Measurements from ENCODE around the gene HILPDA.

Gene HILPDA

GRCh38 chr7:128450409-128450808 lies 5.3 kb upstream of the HILPDA start:
- Histone ChIP-seq H3K79me2 (ENCODE audit: insufficient read depth, low read depth) (no peaks in the 10 kb centered on the region), H3K27me3 (ENCODE audit: insufficient read depth, low read depth) (no peaks in the 10 kb centered on the region; the same call in 1 of the 2 replicates), H4K20me1 (ENCODE audit: insufficient read depth) (no peaks in the 10 kb centered on the region), H3K4me2 (no peak overlapping the region), H3K4me3 (IDR thresholded peaks at IDR 0.05; ENCODE audit: insufficient read depth, low read depth, low read length) (no peak overlapping the region), H3K36me3 (ENCODE audit: insufficient read depth) (no peaks in the 10 kb centered on the region), H3K4me1 (ENCODE audit: low read depth, poor library complexity, severe bottlenecking) (peaks cover 5% of the 10 kb centered on the region), H3K27ac (no peak overlapping the region), H3K9ac (no peak overlapping the region), H2AFZ (ENCODE audit: low read depth) (no peak overlapping the region)
- TF ChIP-seq CTCF (conservative IDR thresholded peaks at IDR 0.05; ENCODE audit: low read depth, low read length) = no peak

GRCh38 chr7:128450913-128451312 lies 4.8 kb upstream of the HILPDA start:
- no peaks in the 10 kb centered on the region for H4K20me1 ChIP-seq (ENCODE audit: insufficient read depth)
- H3K36me3 ChIP-seq (ENCODE audit: insufficient read depth) = no peaks in the 10 kb centered on the region
- no peaks in the 10 kb centered on the region for H3K79me2 ChIP-seq (ENCODE audit: insufficient read depth, low read depth)
- no peak overlapping the region for H3K4me2 ChIP-seq
- no peak overlapping the region for H2AFZ ChIP-seq (ENCODE audit: low read depth)
- no peak overlapping the region for H3K9ac ChIP-seq
- no peaks in the 10 kb centered on the region; the same call in 1 of the 2 replicates for H3K27me3 ChIP-seq (ENCODE audit: insufficient read depth, low read depth)
- H3K4me1 ChIP-seq (ENCODE audit: low read depth, poor library complexity, severe bottlenecking) = peaks cover 5% of the 10 kb centered on the region
- TF ChIP-seq CTCF (conservative IDR thresholded peaks at IDR 0.05; ENCODE audit: low read depth, low read length) = no peak
- H3K27ac ChIP-seq = no peak overlapping the region
- no peak overlapping the region for H3K4me3 ChIP-seq (IDR thresholded peaks at IDR 0.05; ENCODE audit: insufficient read depth, low read depth, low read length)

GRCh38 chr7:128452552-128452951 lies 3.1 kb upstream of the HILPDA start:
- no peaks in the 10 kb centered on the region for H3K36me3 ChIP-seq (ENCODE audit: insufficient read depth)
- no peak overlapping the region for H2AFZ ChIP-seq (ENCODE audit: low read depth)

GRCh38 chr7:128453836-128454804 lies 1.6 kb upstream of the HILPDA start:
- Histone ChIP-seq H3K79me2 (ENCODE audit: insufficient read depth, low read depth) (peaks cover 17% of the 10 kb centered on the region; the same call in 1 of the 2 replicates), H3K27me3 (ENCODE audit: insufficient read depth, low read depth) (no peaks in the 10 kb centered on the region; the same call in 1 of the 2 replicates), H2AFZ (ENCODE audit: low read depth) (no peak overlapping the region), H4K20me1 (ENCODE audit: insufficient read depth) (no peaks in the 10 kb centered on the region), H3K4me2 (no peak overlapping the region), H3K4me1 (ENCODE audit: low read depth, poor library complexity, severe bottlenecking) (peaks cover 34% of the 10 kb centered on the region), H3K9ac (no peak overlapping the region), H3K27ac (no peak overlapping the region), H3K4me3 (IDR thresholded peaks at IDR 0.05; ENCODE audit: insufficient read depth, low read depth, low read length) (no peak overlapping the region), H3K36me3 (ENCODE audit: insufficient read depth) (no peaks in the 10 kb centered on the region)
- no peak for TF ChIP-seq CTCF (conservative IDR thresholded peaks at IDR 0.05; ENCODE audit: low read depth, low read length)

More at GRCh38 chr7:128452552-128452951, 3.1 kb upstream of the HILPDA start:
- TF ChIP-seq CTCF (conservative IDR thresholded peaks at IDR 0.05; ENCODE audit: low read depth, low read length) = no peak
- Histone ChIP-seq H3K27me3 (ENCODE audit: insufficient read depth, low read depth) (no peaks in the 10 kb centered on the region; the same call in 1 of the 2 replicates), H4K20me1 (ENCODE audit: insufficient read depth) (no peaks in the 10 kb centered on the region), H3K27ac (no peak overlapping the region), H3K4me3 (IDR thresholded peaks at IDR 0.05; ENCODE audit: insufficient read depth, low read depth, low read length) (no peak overlapping the region), H3K4me2 (no peak overlapping the region), H3K9ac (no peak overlapping the region), H3K79me2 (ENCODE audit: insufficient read depth, low read depth) (peaks cover 16% of the 10 kb centered on the region; the same call in 1 of the 2 replicates), H3K4me1 (ENCODE audit: low read depth, poor library complexity, severe bottlenecking) (peaks cover 18% of the 10 kb centered on the region)

All from KMS-11 (cell line).